Uterus (tissue), 2 donors: Measurements from ENCODE around the gene ATP6AP1.

Experiments used
- POLR2A ChIP-seq, 2 donors: fragments of 450-650 bp; IDR thresholded peaks; one replicate each; pipeline ENCODE4 v1.6.1; 2016; ENCODE audit warnings: antibody characterized with exemption in 2 of 2, mild to moderate bottlenecking in 1 of 2, moderate library complexity in 1 of 2
- TF ChIP-seq, protein P1 (sequence below), 4 experiments: fragments of 200-600 bp in 2 of 4; fragments of 450-650 bp in 2 of 4; sonication (generic) in 2 of 4; IDR thresholded peaks; one replicate each; pipeline ENCODE4 v1.5.1; 2016 to 2019; ENCODE audit warnings: antibody characterized with exemption in 4 of 4, mild to moderate bottlenecking in 2 of 4, moderate library complexity in 1 of 4

- TF ChIP-seq, protein P1, sequence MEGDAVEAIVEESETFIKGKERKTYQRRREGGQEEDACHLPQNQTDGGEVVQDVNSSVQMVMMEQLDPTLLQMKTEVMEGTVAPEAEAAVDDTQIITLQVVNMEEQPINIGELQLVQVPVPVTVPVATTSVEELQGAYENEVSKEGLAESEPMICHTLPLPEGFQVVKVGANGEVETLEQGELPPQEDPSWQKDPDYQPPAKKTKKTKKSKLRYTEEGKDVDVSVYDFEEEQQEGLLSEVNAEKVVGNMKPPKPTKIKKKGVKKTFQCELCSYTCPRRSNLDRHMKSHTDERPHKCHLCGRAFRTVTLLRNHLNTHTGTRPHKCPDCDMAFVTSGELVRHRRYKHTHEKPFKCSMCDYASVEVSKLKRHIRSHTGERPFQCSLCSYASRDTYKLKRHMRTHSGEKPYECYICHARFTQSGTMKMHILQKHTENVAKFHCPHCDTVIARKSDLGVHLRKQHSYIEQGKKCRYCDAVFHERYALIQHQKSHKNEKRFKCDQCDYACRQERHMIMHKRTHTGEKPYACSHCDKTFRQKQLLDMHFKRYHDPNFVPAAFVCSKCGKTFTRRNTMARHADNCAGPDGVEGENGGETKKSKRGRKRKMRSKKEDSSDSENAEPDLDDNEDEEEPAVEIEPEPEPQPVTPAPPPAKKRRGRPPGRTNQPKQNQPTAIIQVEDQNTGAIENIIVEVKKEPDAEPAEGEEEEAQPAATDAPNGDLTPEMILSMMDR (IDR thresholded peaks at IDR 0.05): no peak
- no peak for TF ChIP-seq POLR2A (IDR thresholded peaks at IDR 0.05)
Measured at GRCh38 chrX:154473683-154474082, 45.2 kb downstream of the ATP6AP1 start.
